Karpas-422 (cell line): ENCODE data around the gene MVK. TPM values are rescaled to one million over a fixed set of nuclear protein-coding genes. Genes with fewer than 3 reads are reported as not detected.

ENCODE experiments used
- DNase-seq: peaks from one replicate; pipeline ENCODE4 v3.0.0-alpha.2; 2015
- H2AFZ ChIP-seq: fragments of 200-600 bp; sonication (generic); 2 replicates; pipeline ENCODE4 v1.6.1; 2014; ENCODE audit warnings: antibody characterized with exemption, low read length, mixed read lengths
- H3K27ac ChIP-seq: fragments of 200-600 bp; sonication (generic); 2 replicates; pipeline ENCODE4 v1.5.1; 2014; ENCODE audit warnings: mild to moderate bottlenecking, low read length, moderate library complexity
- H3K27me3 ChIP-seq: fragments of 200-600 bp; sonication (generic); 2 replicates; pipeline ENCODE4 v1.6.1; 2014; ENCODE audit warnings: low read length, mixed read lengths
- H3K36me3 ChIP-seq: fragments of 200-600 bp; sonication (generic); 2 replicates; pipeline ENCODE4 v1.6.1; 2014; ENCODE audit warnings: low read length, mixed read lengths; ENCODE audit not compliant: insufficient read depth
- H3K4me1 ChIP-seq: fragments of 200-600 bp; sonication (generic); 2 replicates; pipeline ENCODE4 v1.6.1; 2014; ENCODE audit warnings: mild to moderate bottlenecking, low read length, mixed read lengths
- H3K4me2 ChIP-seq: fragments of 200-600 bp; sonication (generic); 2 replicates; pipeline ENCODE4 v1.6.1; 2014; ENCODE audit warnings: low read length, low read depth, mild to moderate bottlenecking; ENCODE audit not compliant: poor library complexity, severe bottlenecking
- H3K4me3 ChIP-seq: fragments of 200-600 bp; sonication (generic); 2 replicates; pipeline ENCODE4 v1.5.1; 2014; ENCODE audit warnings: mild to moderate bottlenecking, antibody characterized with exemption, low read length, mixed read lengths
- H3K79me2 ChIP-seq: fragments of 200-600 bp; sonication (generic); 2 replicates; pipeline ENCODE4 v1.6.1; 2014; ENCODE audit warnings: mild to moderate bottlenecking, low read length, mixed read lengths
- H3K9ac ChIP-seq: fragments of 200-600 bp; sonication (generic); 2 replicates; pipeline ENCODE4 v1.6.0; 2014; ENCODE audit warnings: low read length
- H3K9me2 ChIP-seq: fragments of 200-600 bp; sonication (generic), shearing (Covaris generic); replicated peaks from 2 replicates; pipeline ENCODE4 v1.6.0; 2014; ENCODE audit warnings: mild to moderate bottlenecking, low read length, moderate library complexity; ENCODE audit not compliant: insufficient read depth
- H3K9me3 ChIP-seq: fragments of 300-700, 200-600 bp; sonication (generic); 2 replicates; pipeline ENCODE4 v1.6.1; 2014; ENCODE audit warnings: low read length, mixed read lengths
- H4K20me1 ChIP-seq: fragments of 200-600 bp; sonication (generic); 2 replicates; pipeline ENCODE4 v1.6.1; 2014; ENCODE audit warnings: mild to moderate bottlenecking, antibody characterized with exemption, low read length, low read depth; ENCODE audit not compliant: insufficient read depth
- total RNA-seq: library from RNA; depleted of rRNA; stranded (reverse); fragments of >200 nt; shearing (Covaris generic); gene quantifications from 2 replicates; pipeline ENCODE4 v1.2.3, GENCODE V29; 2014; ENCODE audit warnings: low replicate concordance

The MVK gene
- total RNA-seq, 1 experiment from 2014 or later = 14.7 TPM

DNA sequence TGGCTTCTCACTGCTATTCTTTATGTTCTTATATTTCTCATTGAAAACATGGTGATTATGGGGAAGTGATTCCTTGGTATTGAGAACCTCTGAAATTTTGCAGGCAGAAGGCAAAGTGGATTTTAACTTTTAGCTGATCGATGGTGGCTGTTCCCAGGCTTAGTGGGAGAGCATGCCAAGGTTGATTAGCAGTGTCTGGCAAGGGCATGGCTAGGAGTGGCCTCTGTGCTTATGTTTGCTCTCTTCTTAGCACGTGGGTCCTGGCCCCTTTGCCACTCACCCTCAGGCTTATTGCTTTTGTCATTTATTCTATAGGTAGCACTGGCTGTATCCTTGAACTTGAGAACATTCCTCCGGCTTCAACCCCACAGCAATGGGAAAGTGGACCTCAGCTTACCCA is 2.1 kb downstream of the MVK start:
- H3K9me3 ChIP-seq = no peaks in the 10 kb centered on the region
- no peak overlapping the region for H3K4me2 ChIP-seq

DNA sequence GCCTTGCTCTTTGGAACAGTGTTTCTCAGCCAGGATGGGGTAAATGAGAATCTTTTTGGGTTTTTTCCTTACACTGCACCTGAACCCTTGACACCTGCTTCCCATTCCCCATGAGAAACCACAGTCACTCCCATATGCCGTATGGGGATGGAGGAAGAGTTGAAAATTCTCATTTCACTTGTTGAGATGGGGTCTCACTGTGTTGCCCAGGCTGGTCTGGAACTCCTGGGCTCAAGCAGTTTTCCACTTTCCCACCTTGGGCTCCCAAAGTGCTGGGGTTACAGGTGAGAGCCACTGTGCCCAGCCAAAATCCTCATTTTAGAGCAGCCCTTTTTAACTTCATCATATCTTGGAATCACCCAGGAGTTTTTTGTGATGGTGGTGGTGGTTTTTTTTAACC is 3.7 kb downstream of the MVK start:
- Histone ChIP-seq H3K27me3 (no peaks in the 10 kb centered on the region), H3K79me2 (peaks cover 24% of the 10 kb centered on the region), H3K4me2 (no peak overlapping the region), H3K36me3 (peaks cover 21% of the 10 kb centered on the region), H3K9ac (no peak overlapping the region), H4K20me1 (no peaks in the 10 kb centered on the region), H2AFZ (no peak overlapping the region), H3K9me2 (no peaks in the 10 kb centered on the region), H3K4me3 (no peak overlapping the region), H3K4me1 (peaks cover 21% of the 10 kb centered on the region), H3K9me3 (no peaks in the 10 kb centered on the region), H3K27ac (no peak overlapping the region)
- DNase-seq = no peak

More for the DNA sequence above, 2.1 kb downstream of the MVK start:
- H3K4me1 ChIP-seq = peaks cover 27% of the 10 kb centered on the region
- peaks cover 29% of the 10 kb centered on the region for H3K79me2 ChIP-seq
- no peak overlapping the region for H3K27ac ChIP-seq
- H4K20me1 ChIP-seq = no peaks in the 10 kb centered on the region
- H3K27me3 ChIP-seq = no peaks in the 10 kb centered on the region
- H3K9ac ChIP-seq = no peak overlapping the region
- DNase-seq = no peak
- peaks cover 21% of the 10 kb centered on the region for H3K36me3 ChIP-seq
- H2AFZ ChIP-seq = no peak overlapping the region
- H3K4me3 ChIP-seq = no peak overlapping the region
- no peaks in the 10 kb centered on the region for H3K9me2 ChIP-seq

DNA sequence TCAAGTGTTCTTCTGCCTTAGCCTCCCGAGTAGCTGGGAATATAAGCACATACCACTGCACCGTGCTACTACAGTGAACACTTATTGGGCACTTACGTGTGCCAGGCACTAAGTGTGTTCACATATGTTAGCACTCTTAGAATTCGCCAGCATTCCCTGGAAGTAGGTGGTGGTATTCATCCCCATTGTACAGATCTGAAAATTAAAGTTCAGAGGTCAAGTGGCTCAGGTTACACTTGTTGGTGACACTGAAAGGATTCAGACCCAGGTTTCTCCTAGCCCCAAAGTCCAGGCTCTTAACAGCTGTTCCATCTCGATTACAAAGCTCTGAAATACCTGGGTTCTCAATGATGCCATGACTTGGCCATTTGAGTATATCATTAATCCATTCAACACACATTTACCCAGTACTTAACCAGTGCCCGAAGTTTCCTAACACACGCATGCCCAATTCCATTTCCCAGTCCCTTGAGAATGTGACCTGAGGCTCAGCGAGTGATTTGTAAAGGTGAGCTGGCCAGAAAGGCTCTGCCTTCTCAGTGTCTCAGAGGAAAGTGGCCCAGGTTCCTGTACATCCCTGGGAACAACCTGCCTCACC is 4.8 kb downstream of the MVK start:
- no peak overlapping the region for H2AFZ ChIP-seq
- H3K4me1 ChIP-seq = peaks cover 14% of the 10 kb centered on the region
- DNase-seq = no peak
- peaks cover 17% of the 10 kb centered on the region for H3K79me2 ChIP-seq
- H3K9me2 ChIP-seq = no peaks in the 10 kb centered on the region
- no peak overlapping the region for H3K4me2 ChIP-seq
- no peaks in the 10 kb centered on the region for H3K27me3 ChIP-seq
- no peaks in the 10 kb centered on the region for H4K20me1 ChIP-seq
- H3K36me3 ChIP-seq = peaks cover 21% of the 10 kb centered on the region
- H3K27ac ChIP-seq = no peak overlapping the region
- H3K4me3 ChIP-seq = no peak overlapping the region
- no peaks in the 10 kb centered on the region for H3K9me3 ChIP-seq
- H3K9ac ChIP-seq = no peak overlapping the region

DNA sequence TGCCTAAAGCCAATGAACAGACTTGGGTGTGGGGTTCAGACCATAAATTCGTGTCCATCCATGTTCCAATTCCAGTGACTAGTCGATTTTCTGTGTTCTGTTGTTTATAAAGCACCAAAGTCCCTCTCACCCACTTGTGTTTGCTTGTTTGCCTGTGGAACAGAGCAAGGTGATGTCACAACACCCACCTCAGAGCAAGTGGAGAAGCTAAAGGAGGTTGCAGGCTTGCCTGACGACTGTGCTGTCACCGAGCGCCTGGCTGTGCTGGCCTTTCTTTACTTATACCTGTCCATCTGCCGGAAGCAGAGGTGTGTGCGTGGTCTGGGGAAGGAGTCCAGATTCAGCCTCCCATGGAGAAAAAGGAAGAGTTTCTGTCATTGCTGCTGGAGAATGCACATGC is 6.0 kb downstream of the MVK start:
- Histone ChIP-seq H4K20me1 (no peaks in the 10 kb centered on the region), H3K27me3 (no peaks in the 10 kb centered on the region), H3K9ac (no peak overlapping the region), H3K4me1 (peaks cover 9% of the 10 kb centered on the region), H3K36me3 (peaks cover 21% of the 10 kb centered on the region), H3K79me2 (peaks cover 9% of the 10 kb centered on the region), H3K9me2 (no peaks in the 10 kb centered on the region), H3K4me2 (no peak overlapping the region), H3K4me3 (no peak overlapping the region), H2AFZ (no peak overlapping the region), H3K27ac (no peak overlapping the region), H3K9me3 (no peaks in the 10 kb centered on the region)
- DNase-seq = no peak

DNA sequence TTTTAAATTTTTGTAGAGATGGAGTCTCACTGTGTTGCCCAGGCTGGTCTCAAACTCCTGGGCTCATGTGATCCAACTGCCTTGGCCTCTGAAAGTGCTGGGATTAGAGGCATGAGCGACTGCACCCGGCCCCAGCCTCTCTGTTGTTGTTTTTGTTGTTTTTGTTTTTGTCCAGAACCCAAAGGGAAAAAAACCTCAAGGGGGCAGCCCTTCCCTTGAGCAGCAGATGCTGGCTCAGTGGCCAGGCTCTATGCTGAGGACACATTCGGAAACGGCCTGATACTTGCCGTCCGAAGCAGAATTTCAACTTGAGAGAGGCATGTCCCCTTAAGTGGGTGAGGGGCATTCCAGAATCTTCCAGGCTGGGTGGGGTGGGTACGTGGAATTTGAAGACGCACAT is 6.7 kb downstream of the MVK start:
- no peak overlapping the region for H3K4me2 ChIP-seq
- no peak overlapping the region for H2AFZ ChIP-seq
- DNase-seq = no peak
- H3K9me3 ChIP-seq = no peaks in the 10 kb centered on the region
- 0 out of 2 replicates have a peak, but pooled peaks cover 5% of the 10 kb centered on the region for H3K79me2 ChIP-seq
- H3K27ac ChIP-seq = no peak overlapping the region
- no peak overlapping the region for H3K9ac ChIP-seq
- no peaks in the 10 kb centered on the region for H3K9me2 ChIP-seq
- H3K4me3 ChIP-seq = no peak overlapping the region
- H3K4me1 ChIP-seq = peaks cover 3% of the 10 kb centered on the region
- H3K36me3 ChIP-seq = peaks cover 21% of the 10 kb centered on the region
- no peaks in the 10 kb centered on the region for H4K20me1 ChIP-seq
- no peaks in the 10 kb centered on the region for H3K27me3 ChIP-seq

DNA sequence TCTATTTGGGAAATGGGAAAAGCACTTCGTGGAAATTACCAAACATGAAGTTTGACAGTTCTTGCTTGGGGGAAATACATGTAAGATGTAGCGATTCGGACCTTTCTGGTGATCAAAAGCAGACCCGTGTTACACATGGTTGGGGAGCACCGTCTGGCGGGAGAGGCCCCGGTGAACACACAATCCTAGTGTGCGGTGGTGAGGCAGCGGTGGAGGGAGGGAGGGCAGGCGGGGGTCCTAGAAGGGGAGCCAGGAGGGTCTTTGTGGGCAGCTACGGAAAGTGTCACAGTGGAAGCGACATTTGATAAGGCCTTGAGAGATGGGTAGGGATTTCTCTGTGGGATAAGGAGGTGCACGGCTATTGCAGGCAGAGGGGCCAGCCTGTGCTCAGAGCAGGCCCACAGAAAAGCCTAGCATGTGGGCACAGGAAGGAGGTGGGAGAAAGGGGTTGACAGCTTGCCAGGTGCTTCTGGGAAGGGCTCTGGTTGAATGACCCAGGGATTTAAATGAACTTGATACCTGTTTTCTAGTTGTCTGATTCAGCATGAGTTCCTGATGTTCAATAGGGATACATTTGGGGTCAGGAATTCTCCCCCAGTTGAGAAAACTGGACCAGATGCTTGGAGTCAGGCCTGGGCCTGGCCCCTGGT is 7.2 kb downstream of the MVK start:
- no peak overlapping the region for H3K27ac ChIP-seq
- H2AFZ ChIP-seq = no peak overlapping the region
- H3K9me3 ChIP-seq = no peaks in the 10 kb centered on the region
- H3K4me2 ChIP-seq = no peak overlapping the region
- H4K20me1 ChIP-seq = no peaks in the 10 kb centered on the region
- no peak overlapping the region for H3K9ac ChIP-seq
- H3K4me1 ChIP-seq = peaks cover 3% of the 10 kb centered on the region; the same call in 1 of the 2 replicates
- peaks cover 18% of the 10 kb centered on the region for H3K36me3 ChIP-seq
- DNase-seq = no peak
- H3K9me2 ChIP-seq = no peaks in the 10 kb centered on the region
- H3K4me3 ChIP-seq = no peak overlapping the region
- H3K27me3 ChIP-seq = no peaks in the 10 kb centered on the region
- H3K79me2 ChIP-seq = 0 out of 2 replicates have a peak, but pooled peaks cover under 1% of the 10 kb centered on the region

DNA sequence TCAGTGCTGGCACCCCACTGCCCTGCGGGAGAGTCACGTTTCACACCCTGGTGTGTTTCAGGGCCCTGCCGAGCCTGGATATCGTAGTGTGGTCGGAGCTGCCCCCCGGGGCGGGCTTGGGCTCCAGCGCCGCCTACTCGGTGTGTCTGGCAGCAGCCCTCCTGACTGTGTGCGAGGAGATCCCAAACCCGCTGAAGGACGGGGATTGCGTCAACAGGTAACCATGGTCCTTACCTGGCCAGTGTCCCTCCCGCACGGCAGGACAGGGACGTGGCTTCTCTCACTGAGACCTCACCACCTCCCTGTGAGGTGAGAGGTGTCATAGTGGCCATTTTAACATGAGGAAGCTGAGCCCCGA is 7.7 kb downstream of the MVK start:
- no peak overlapping the region for H3K4me2 ChIP-seq
- H2AFZ ChIP-seq = no peak overlapping the region

DNA sequence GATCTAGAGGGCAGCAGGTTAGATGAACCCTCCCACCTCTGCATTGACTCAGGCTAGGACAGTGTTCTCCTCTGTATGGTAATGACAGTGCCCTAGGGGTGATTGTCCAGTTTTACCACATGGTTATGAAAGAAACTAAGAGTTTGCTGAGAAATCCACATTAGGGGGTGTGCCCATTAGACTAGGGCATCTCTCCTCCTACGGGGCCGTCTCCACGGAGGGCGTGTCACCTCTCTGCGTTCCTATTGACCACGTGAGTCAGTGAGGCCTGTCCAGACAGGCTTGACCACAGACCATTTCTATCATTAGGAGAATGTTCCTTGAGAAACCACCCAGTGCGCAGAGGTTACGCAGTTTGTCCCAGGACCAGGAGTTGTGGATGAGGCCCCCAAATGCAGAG is 8.3 kb downstream of the MVK start:
- H3K79me2 ChIP-seq = no peaks in the 10 kb centered on the region
- H3K36me3 ChIP-seq = peaks cover 12% of the 10 kb centered on the region; the same call in 1 of the 2 replicates

More for the DNA sequence above, 7.7 kb downstream of the MVK start:
- H3K9me2 ChIP-seq = no peaks in the 10 kb centered on the region
- H3K9ac ChIP-seq = no peak overlapping the region
- H4K20me1 ChIP-seq = no peaks in the 10 kb centered on the region
- H3K9me3 ChIP-seq = no peaks in the 10 kb centered on the region
- H3K4me3 ChIP-seq = no peak overlapping the region
- no peaks in the 10 kb centered on the region for H3K79me2 ChIP-seq
- DNase-seq = no peak
- peaks cover 13% of the 10 kb centered on the region; the same call in 1 of the 2 replicates for H3K36me3 ChIP-seq
- H3K27ac ChIP-seq = no peak overlapping the region
- no peaks in the 10 kb centered on the region for H3K4me1 ChIP-seq
- H3K27me3 ChIP-seq = no peaks in the 10 kb centered on the region

More for the DNA sequence above, 8.3 kb downstream of the MVK start:
- DNase-seq = no peak
- Histone ChIP-seq H4K20me1 (no peaks in the 10 kb centered on the region), H2AFZ (no peak overlapping the region), H3K27me3 (no peaks in the 10 kb centered on the region), H3K27ac (no peak overlapping the region), H3K9ac (no peak overlapping the region), H3K4me1 (no peaks in the 10 kb centered on the region), H3K9me2 (no peaks in the 10 kb centered on the region), H3K9me3 (no peaks in the 10 kb centered on the region), H3K4me2 (no peak overlapping the region), H3K4me3 (no peak overlapping the region)
